ENCODE results near the gene PRSS56. TPM values are rescaled to one million over a fixed set of nuclear protein-coding genes. Genes with fewer than 3 reads are reported as not detected.

Gene PRSS56
- total RNA-seq, 2 donors from 2014 or later: not detected

- Histone ChIP-seq H3K9ac (ENCODE audit: extremely low read depth, low read length, poor library complexity, severe bottlenecking) (no peak overlapping the region), H3K4me3 (ENCODE audit: low read length) (no peak overlapping the region), H3K27ac (ENCODE audit: low read depth, low read length) (no peak overlapping the region), H3K27me3 (ENCODE audit: control insufficient read depth, insufficient read depth, low read length, poor library complexity, severe bottlenecking) (no peaks in the 10 kb centered on the region), H3K9me3 (ENCODE audit: control insufficient read depth, low read length) (no peaks in the 10 kb centered on the region), H3K36me3 (ENCODE audit: control insufficient read depth, insufficient read depth, low read length) (peaks cover 91% of the 10 kb centered on the region), H3K4me1 (ENCODE audit: control insufficient read depth, insufficient read depth, low read length) (no peaks in the 10 kb centered on the region)
- H3K9me3 Mint-ChIP-seq: no peaks in the 10 kb centered on the region
- H3K4me3 Mint-ChIP-seq: no peak overlapping the region
- no peak for DNase-seq
- no peaks in the 10 kb centered on the region for H3K27me3 Mint-ChIP-seq (ENCODE audit: insufficient read depth)
- no peaks in the 10 kb centered on the region for H3K4me1 Mint-ChIP-seq
- 97 to 100% methylated on average over 1 to 2 of the region's 3 CpGs for WGBS, 2 experiments (ENCODE audit: insufficient coverage in 1 of 2, insufficient read length in 1 of 2)
- H3K27ac Mint-ChIP-seq: no peak overlapping the region
- H3K36me3 Mint-ChIP-seq (ENCODE audit: low read depth): peaks cover 90% of the 10 kb centered on the region
- TF ChIP-seq, protein P1, sequence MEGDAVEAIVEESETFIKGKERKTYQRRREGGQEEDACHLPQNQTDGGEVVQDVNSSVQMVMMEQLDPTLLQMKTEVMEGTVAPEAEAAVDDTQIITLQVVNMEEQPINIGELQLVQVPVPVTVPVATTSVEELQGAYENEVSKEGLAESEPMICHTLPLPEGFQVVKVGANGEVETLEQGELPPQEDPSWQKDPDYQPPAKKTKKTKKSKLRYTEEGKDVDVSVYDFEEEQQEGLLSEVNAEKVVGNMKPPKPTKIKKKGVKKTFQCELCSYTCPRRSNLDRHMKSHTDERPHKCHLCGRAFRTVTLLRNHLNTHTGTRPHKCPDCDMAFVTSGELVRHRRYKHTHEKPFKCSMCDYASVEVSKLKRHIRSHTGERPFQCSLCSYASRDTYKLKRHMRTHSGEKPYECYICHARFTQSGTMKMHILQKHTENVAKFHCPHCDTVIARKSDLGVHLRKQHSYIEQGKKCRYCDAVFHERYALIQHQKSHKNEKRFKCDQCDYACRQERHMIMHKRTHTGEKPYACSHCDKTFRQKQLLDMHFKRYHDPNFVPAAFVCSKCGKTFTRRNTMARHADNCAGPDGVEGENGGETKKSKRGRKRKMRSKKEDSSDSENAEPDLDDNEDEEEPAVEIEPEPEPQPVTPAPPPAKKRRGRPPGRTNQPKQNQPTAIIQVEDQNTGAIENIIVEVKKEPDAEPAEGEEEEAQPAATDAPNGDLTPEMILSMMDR (conservative IDR thresholded peaks at IDR 0.05): no peak
Observed at GRCh38 chr2:232563580-232563979, 43.4 kb downstream of the PRSS56 start.

DNA sequence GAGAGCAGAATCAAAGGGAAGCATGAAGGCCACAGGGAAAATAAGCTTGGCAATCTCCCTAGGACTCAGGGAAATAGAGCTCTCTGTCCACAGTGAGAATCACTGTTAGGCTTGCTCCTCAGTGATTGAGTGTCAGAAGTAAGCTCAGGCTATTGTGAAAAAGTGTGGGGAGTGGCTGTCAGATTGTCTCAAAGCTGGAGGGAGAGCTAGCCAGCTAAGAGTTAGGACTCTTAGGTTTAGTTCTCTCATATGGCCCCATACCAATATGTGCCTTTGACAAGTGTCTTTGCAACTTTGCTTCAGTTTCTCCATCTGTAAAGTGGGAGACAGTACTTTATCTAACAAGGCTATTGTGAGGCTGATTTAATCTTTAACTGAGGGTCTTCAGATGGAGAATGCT lies 47.5 kb downstream of the PRSS56 start:
- H3K27ac ChIP-seq (ENCODE audit: low read depth, low read length): no peak overlapping the region
- no peaks in the 10 kb centered on the region for H3K27me3 Mint-ChIP-seq (ENCODE audit: insufficient read depth)
- H3K9me3 ChIP-seq (ENCODE audit: control insufficient read depth, low read length): no peaks in the 10 kb centered on the region
- H3K36me3 Mint-ChIP-seq (ENCODE audit: low read depth): peaks cover 88% of the 10 kb centered on the region
- TF ChIP-seq, protein P1 (conservative IDR thresholded peaks at IDR 0.05): no peak
- no peaks in the 10 kb centered on the region for H3K4me1 Mint-ChIP-seq
- H3K36me3 ChIP-seq (ENCODE audit: control insufficient read depth, insufficient read depth, low read length): peaks cover 85% of the 10 kb centered on the region
- H3K9me3 Mint-ChIP-seq: no peaks in the 10 kb centered on the region
- no peak overlapping the region for H3K9ac ChIP-seq (ENCODE audit: extremely low read depth, low read length, poor library complexity, severe bottlenecking)
- H3K4me3 ChIP-seq (ENCODE audit: low read length): no peak overlapping the region
- H3K4me3 Mint-ChIP-seq: no peak overlapping the region
- no peaks in the 10 kb centered on the region for H3K27me3 ChIP-seq (ENCODE audit: control insufficient read depth, insufficient read depth, low read length, poor library complexity, severe bottlenecking)
- DNase-seq: no peak
- H3K27ac Mint-ChIP-seq: peak overlapping the region; percentile 9
- no peaks in the 10 kb centered on the region for H3K4me1 ChIP-seq (ENCODE audit: control insufficient read depth, insufficient read depth, low read length)

DNA sequence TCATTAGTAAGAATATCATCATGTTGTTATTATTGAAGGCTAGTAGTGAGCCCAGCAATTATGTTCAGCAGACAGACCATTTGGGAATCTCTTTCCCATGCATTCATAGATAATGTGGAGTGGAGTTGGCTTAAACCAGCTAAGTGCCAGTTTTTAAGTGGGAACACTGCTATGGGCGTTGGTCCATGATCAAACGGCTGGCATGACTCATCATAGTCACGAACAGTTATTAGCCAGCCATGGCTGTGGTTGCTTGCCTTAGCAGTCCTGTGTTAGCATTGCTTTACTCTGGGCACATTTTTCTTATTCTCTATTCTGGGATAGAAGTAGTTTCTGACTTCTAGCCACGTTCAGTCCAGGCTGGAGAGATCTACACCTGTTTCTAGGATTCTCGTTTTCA lies 48.0 kb downstream of the PRSS56 start:
- no peak overlapping the region for H3K9ac ChIP-seq (ENCODE audit: extremely low read depth, low read length, poor library complexity, severe bottlenecking)

More for the DNA sequence above, 48.0 kb downstream of the PRSS56 start:
- no peak overlapping the region for H3K27ac ChIP-seq (ENCODE audit: low read depth, low read length)
- Mint-ChIP-seq H3K36me3 (ENCODE audit: low read depth) (peaks cover 87% of the 10 kb centered on the region), H3K9me3 (no peaks in the 10 kb centered on the region), H3K4me3 (no peak overlapping the region), H3K27ac (no peak overlapping the region), H3K27me3 (ENCODE audit: insufficient read depth) (no peaks in the 10 kb centered on the region), H3K4me1 (no peaks in the 10 kb centered on the region)
- peaks cover 85% of the 10 kb centered on the region for H3K36me3 ChIP-seq (ENCODE audit: control insufficient read depth, insufficient read depth, low read length)
- H3K27me3 ChIP-seq (ENCODE audit: control insufficient read depth, insufficient read depth, low read length, poor library complexity, severe bottlenecking): no peaks in the 10 kb centered on the region
- H3K9me3 ChIP-seq (ENCODE audit: control insufficient read depth, low read length): no peaks in the 10 kb centered on the region
- 93 to 100% methylated on average over 3 to 4 of the region's 5 CpGs for WGBS, 2 experiments (ENCODE audit: insufficient coverage in 1 of 2, insufficient read length in 1 of 2)
- no peaks in the 10 kb centered on the region for H3K4me1 ChIP-seq (ENCODE audit: control insufficient read depth, insufficient read depth, low read length)
- DNase-seq: no peak
- H3K4me3 ChIP-seq (ENCODE audit: low read length): no peak overlapping the region
- TF ChIP-seq, protein P1 (conservative IDR thresholded peaks at IDR 0.05): no peak
